Trophoblast cell (in vitro differentiated cells and primary cell): ENCODE measurements around the gene MRPS34.

Experiments
- DNase-seq, 2 donors: peaks; one replicate each; pipeline ENCODE4 v3.0.0-alpha.2; 2016
- H2AFZ ChIP-seq: 2 replicates; pipeline ENCODE4 v1.6.1; 2013; ENCODE audit warnings: low read length, moderate library complexity, mild to moderate bottlenecking; ENCODE audit not compliant: insufficient read depth, poor library complexity
- H2AK5ac ChIP-seq: 2 replicates; pipeline ENCODE4 v1.6.1; 2013; ENCODE audit warnings: mild to moderate bottlenecking, low read length
- H2BK120ac ChIP-seq: 2 replicates; pipeline ENCODE4 v1.6.1; 2013; ENCODE audit warnings: low read length, mild to moderate bottlenecking, moderate library complexity; ENCODE audit not compliant: insufficient read depth, poor library complexity
- H2BK12ac ChIP-seq: 2 replicates; pipeline ENCODE4 v1.6.1; 2013; ENCODE audit warnings: mild to moderate bottlenecking, low read length, moderate library complexity
- H2BK5ac ChIP-seq: 2 replicates; pipeline ENCODE4 v1.6.1; 2013; ENCODE audit warnings: low read length, low read depth, moderate library complexity, mild to moderate bottlenecking; ENCODE audit not compliant: poor library complexity
- H3K14ac ChIP-seq: 2 replicates; pipeline ENCODE4 v1.6.1; 2013; ENCODE audit warnings: mild to moderate bottlenecking, low read length
- H3K18ac ChIP-seq: 2 replicates; pipeline ENCODE4 v1.6.1; 2013; ENCODE audit warnings: mild to moderate bottlenecking, low read length
- H3K23ac ChIP-seq: 2 replicates; pipeline ENCODE4 v1.6.1; 2013; ENCODE audit warnings: low read length
- H3K27ac ChIP-seq: 2 replicates; pipeline ENCODE4 v1.5.1; 2013; ENCODE audit warnings: low read depth, mild to moderate bottlenecking, inconsistent platforms, low read length, moderate library complexity
- H3K27me3 ChIP-seq: 2 replicates; pipeline ENCODE4 v1.6.1; 2013; ENCODE audit warnings: inconsistent platforms, mild to moderate bottlenecking, low read length, moderate library complexity; ENCODE audit not compliant: insufficient read depth
- H3K36me3 ChIP-seq, 2 experiments: 1 replicate in 1 of 2; 2 replicates in 1 of 2; pipeline ENCODE4 v1.6.1; 2013; ENCODE audit warnings: low read length in 2 of 2, mild to moderate bottlenecking in 2 of 2, moderate library complexity in 1 of 2; ENCODE audit not compliant: insufficient read depth in 2 of 2, control insufficient read depth in 1 of 2
- H3K4ac ChIP-seq: 2 replicates; pipeline ENCODE4 v1.6.1; 2013; ENCODE audit warnings: low read depth, mild to moderate bottlenecking, low read length, moderate library complexity
- H3K4me1 ChIP-seq, 2 experiments: 1 replicate in 1 of 2; 2 replicates in 1 of 2; pipeline ENCODE4 v1.6.1; 2013; ENCODE audit warnings: low read length in 2 of 2, mild to moderate bottlenecking in 2 of 2, moderate library complexity in 1 of 2; ENCODE audit not compliant: insufficient read depth in 2 of 2, control insufficient read depth in 1 of 2
- H3K4me2 ChIP-seq: 2 replicates; pipeline ENCODE4 v1.6.1; 2013; ENCODE audit warnings: inconsistent platforms, mild to moderate bottlenecking, low read length, moderate library complexity
- H3K4me3 ChIP-seq: 2 replicates; pipeline ENCODE4 v1.5.1; 2013; ENCODE audit warnings: mild to moderate bottlenecking, low read depth, low read length, inconsistent platforms
- H3K79me1 ChIP-seq: one replicate; pipeline ENCODE4 v1.6.1; 2013; ENCODE audit warnings: low read length
- H3K79me2 ChIP-seq: 2 replicates; pipeline ENCODE4 v1.6.1; 2013; ENCODE audit warnings: low read length, mild to moderate bottlenecking; ENCODE audit not compliant: control insufficient read depth, insufficient read depth, poor library complexity
- H3K9ac ChIP-seq: 2 replicates; pipeline ENCODE4 v1.6.1; 2013; ENCODE audit warnings: mild to moderate bottlenecking, low read length
- H3K9me3 ChIP-seq: 2 replicates; pipeline ENCODE4 v1.6.1; 2013; ENCODE audit warnings: low read depth, mild to moderate bottlenecking, control low read depth, inconsistent platforms, low read length; ENCODE audit not compliant: insufficient read depth
- H4K12ac ChIP-seq: 2 replicates; pipeline ENCODE4 v1.6.1; 2013; ENCODE audit warnings: low read depth, mild to moderate bottlenecking, low read length, moderate library complexity
- H4K8ac ChIP-seq: 2 replicates; pipeline ENCODE4 v1.6.1; 2013; ENCODE audit warnings: low read depth, mild to moderate bottlenecking, low read length, moderate library complexity
- H4K91ac ChIP-seq: one replicate; pipeline ENCODE4 v1.6.1; 2013; ENCODE audit warnings: low read depth, mild to moderate bottlenecking, low read length, moderate library complexity
- WGBS: extraction: QIAGEN DNeasy Blood & Tissue Kit; methylation state at CpG from one replicate; pipeline ENCODE4 v1.1.7; 2013; ENCODE audit warnings: missing lambda C conversion rate; ENCODE audit not compliant: insufficient read length, insufficient coverage; ENCODE audit errors: extremely low coverage; 5-methylcytosine and 5-hydroxymethylcytosine counted together

Gene MRPS34

GRCh38 chr16:1729445-1729844, 43.5 kb downstream of the MRPS34 start:
- Histone ChIP-seq H2AK5ac (no peak overlapping the region), H3K14ac (no peak overlapping the region), H3K4me2 (no peak overlapping the region), H3K27ac (no peak overlapping the region), H2BK5ac (no peak overlapping the region), H2BK120ac (no peak overlapping the region), H3K79me1 (no peaks in the 10 kb centered on the region), H3K27me3 (no peaks in the 10 kb centered on the region), H3K4ac (no peak overlapping the region), H4K91ac (no peak overlapping the region), H3K9ac (no peak overlapping the region), H2AFZ (no peak overlapping the region), H3K79me2 (no peaks in the 10 kb centered on the region), H3K18ac (no peak overlapping the region), H2BK12ac (no peak overlapping the region), H4K8ac (no peak overlapping the region), H3K23ac (no peak overlapping the region), H4K12ac (no peak overlapping the region), H3K36me3 (peaks cover 57 to 63% of the 10 kb centered on the region in 2 experiments), H3K9me3 (peaks cover 5% of the 10 kb centered on the region), H3K4me1 (no peaks in the 10 kb centered on the region), H3K4me3 (no peak overlapping the region)
- WGBS, result no CpG with 5 or more reads among the region's 35 CpGs
- DNase-seq, result no peak

- no peak overlapping the region for H4K8ac ChIP-seq
- H3K4me2 ChIP-seq, result no peak overlapping the region
- H3K18ac ChIP-seq, result no peak overlapping the region
- H4K12ac ChIP-seq, result no peak overlapping the region
- H3K23ac ChIP-seq, result no peak overlapping the region
- H2BK120ac ChIP-seq, result no peak overlapping the region
- H2BK5ac ChIP-seq, result no peak overlapping the region
- H3K4me1 ChIP-seq, result no peaks in the 10 kb centered on the region
- no peak overlapping the region for H2BK12ac ChIP-seq
- no peak overlapping the region for H3K4me3 ChIP-seq
- H3K9me3 ChIP-seq, result peaks cover 7% of the 10 kb centered on the region
- no peak overlapping the region for H4K91ac ChIP-seq
- H3K79me1 ChIP-seq, result no peaks in the 10 kb centered on the region
- no peak overlapping the region for H3K4ac ChIP-seq
- H2AK5ac ChIP-seq, result no peak overlapping the region
- H3K27ac ChIP-seq, result no peak overlapping the region
- no peak overlapping the region for H3K14ac ChIP-seq
- no peaks in the 10 kb centered on the region for H3K27me3 ChIP-seq
- no peak overlapping the region for H3K9ac ChIP-seq
- H3K36me3 ChIP-seq, result peaks cover 57 to 59% of the 10 kb centered on the region in 2 experiments
- H2AFZ ChIP-seq, result no peak overlapping the region
- no CpG with 5 or more reads among the region's 18 CpGs for WGBS
- no peak for DNase-seq
- no peaks in the 10 kb centered on the region for H3K79me2 ChIP-seq
Observed at GRCh38 chr16:1729026-1729425, 43.9 kb downstream of the MRPS34 start.

DNA sequence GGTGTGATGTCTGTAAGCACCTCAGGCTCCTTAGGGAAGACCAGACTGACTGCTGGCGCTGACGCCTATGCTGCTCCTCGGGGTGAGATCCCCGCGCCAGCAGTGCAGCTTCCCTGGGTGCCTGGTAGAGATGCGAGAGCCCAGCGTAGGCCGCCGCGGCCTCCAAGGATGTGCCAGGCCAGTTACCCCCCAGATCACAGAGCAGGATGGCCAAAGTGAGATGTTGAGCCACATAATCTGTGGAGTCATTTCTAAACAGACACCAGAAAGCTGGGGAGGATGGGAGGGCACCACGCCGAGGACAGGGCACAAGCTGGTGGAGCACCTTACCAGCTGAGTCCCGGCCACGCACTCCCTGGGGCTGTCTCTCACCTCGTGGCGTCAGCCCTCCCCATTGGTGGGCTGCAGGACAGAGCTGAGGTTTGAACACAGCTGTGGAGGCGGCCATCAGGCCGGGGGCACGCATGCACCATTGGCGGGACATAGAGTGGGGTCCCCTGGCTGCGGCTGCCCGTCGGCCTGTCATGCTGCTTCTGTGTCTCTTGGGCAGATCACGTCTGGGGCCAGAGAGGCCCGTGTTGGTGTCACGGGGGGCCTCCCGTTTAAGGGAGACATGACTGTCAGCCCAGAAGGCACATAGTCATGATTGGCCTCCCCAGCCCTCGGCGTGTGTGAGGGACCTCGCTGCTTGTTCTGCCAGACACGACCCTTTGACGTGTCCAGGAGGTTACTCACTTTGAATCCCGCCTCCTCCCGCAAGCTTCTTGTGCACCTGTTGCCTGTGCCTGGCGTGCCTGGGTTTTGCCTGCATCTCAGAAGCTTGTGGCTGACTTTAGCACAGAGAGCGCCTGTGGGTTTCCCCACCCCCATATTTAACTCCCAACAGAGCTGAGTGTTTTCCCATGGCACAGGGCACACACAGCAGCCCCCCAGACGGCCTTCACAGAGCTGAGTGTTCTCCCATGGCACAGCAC, 45.0 kb downstream of the MRPS34 start:
- H3K36me3 ChIP-seq, result peaks cover 46 to 48% of the 10 kb centered on the region in 2 experiments
- H3K9me3 ChIP-seq, result peaks cover 5% of the 10 kb centered on the region
- no peaks in the 10 kb centered on the region for H3K79me1 ChIP-seq
- H2BK12ac ChIP-seq, result no peak overlapping the region
- H2AK5ac ChIP-seq, result no peak overlapping the region
- H3K4me3 ChIP-seq, result no peak overlapping the region
- no peak overlapping the region for H3K27ac ChIP-seq
- no peaks in the 10 kb centered on the region for H3K27me3 ChIP-seq
- H3K4me1 ChIP-seq, result peaks cover 0 to 2% of the 10 kb centered on the region in 2 experiments
- no peak overlapping the region for H3K14ac ChIP-seq
- H3K23ac ChIP-seq, result no peak overlapping the region
- no peak overlapping the region for H3K4ac ChIP-seq
- WGBS, result no CpG with 5 or more reads among the region's 37 CpGs
- no peak for DNase-seq
- H4K8ac ChIP-seq, result no peak overlapping the region
- H4K12ac ChIP-seq, result no peak overlapping the region
- H3K18ac ChIP-seq, result no peak overlapping the region
- H3K4me2 ChIP-seq, result no peak overlapping the region
- no peak overlapping the region for H4K91ac ChIP-seq
- no peak overlapping the region for H2BK120ac ChIP-seq
- no peak overlapping the region for H2AFZ ChIP-seq
- no peaks in the 10 kb centered on the region for H3K79me2 ChIP-seq
- no peak overlapping the region for H2BK5ac ChIP-seq
- no peak overlapping the region for H3K9ac ChIP-seq

GRCh38 chr16:1726661-1727502, 46.1 kb downstream of the MRPS34 start:
- H4K91ac ChIP-seq, result no peak overlapping the region
- H3K23ac ChIP-seq, result no peak overlapping the region
- no peak overlapping the region for H3K18ac ChIP-seq
- no peak overlapping the region for H4K8ac ChIP-seq
- H3K27ac ChIP-seq, result no peak overlapping the region
- H2AK5ac ChIP-seq, result no peak overlapping the region
- H4K12ac ChIP-seq, result no peak overlapping the region
- no peak overlapping the region for H2AFZ ChIP-seq
- no peak for DNase-seq
- no peak overlapping the region for H2BK12ac ChIP-seq
- WGBS, result no CpG with 5 or more reads among the region's 32 CpGs
- H3K4me2 ChIP-seq, result no peak overlapping the region
- H3K9me3 ChIP-seq, result peaks cover 2% of the 10 kb centered on the region
- H3K4me3 ChIP-seq, result no peak overlapping the region
- no peaks in the 10 kb centered on the region for H3K79me2 ChIP-seq
- H3K14ac ChIP-seq, result no peak overlapping the region
- H3K4ac ChIP-seq, result no peak overlapping the region
- no peaks in the 10 kb centered on the region for H3K27me3 ChIP-seq
- no peak overlapping the region for H3K9ac ChIP-seq
- H2BK5ac ChIP-seq, result no peak overlapping the region
- H2BK120ac ChIP-seq, result no peak overlapping the region
- H3K79me1 ChIP-seq, result no peaks in the 10 kb centered on the region
- peaks cover 36 to 38% of the 10 kb centered on the region in 2 experiments for H3K36me3 ChIP-seq
- H3K4me1 ChIP-seq, result peaks cover 0 to 6% of the 10 kb centered on the region in 2 experiments
